ENCODE data around the gene CYTH4.

CYTH4 gene

DNA sequence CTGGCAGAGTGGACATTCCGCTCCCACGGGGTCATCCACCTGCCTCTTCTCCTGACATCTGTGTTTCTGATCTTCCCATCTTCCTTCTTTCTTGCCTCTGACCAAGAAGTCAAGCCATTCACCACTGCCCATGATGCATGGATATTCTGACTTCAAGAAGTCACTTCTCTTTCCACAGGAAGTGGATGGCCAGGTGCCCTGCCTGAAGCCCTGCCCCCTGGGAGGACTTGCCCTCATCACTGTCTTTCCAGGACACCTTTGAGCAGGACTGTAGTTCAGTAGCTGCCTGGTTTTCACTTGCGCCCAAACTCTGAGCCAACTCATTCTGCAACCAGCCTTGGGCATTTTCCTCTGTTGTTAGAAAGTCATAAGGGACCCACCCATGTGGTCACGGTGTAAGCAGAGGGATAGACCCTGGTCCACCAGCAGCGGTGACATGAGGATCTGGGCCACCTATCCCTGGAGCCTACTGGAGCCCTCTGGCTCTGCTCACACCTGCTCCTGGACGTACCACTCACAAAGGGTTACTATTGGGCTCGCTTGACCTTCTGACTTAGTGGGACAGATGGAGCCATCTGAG lies 6.9 kb downstream of the CYTH4 start:
- Histone ChIP-seq H3K27ac (no peak overlapping the region), H3K9me3 (ENCODE audit: low read depth, low read length) (no peaks in the 10 kb centered on the region), H3K36me3 (ENCODE audit: insufficient read depth, low read length) (no peaks in the 10 kb centered on the region), H3K9ac (ENCODE audit: insufficient read length) (no peak overlapping the region), H3K4me3 (no peak overlapping the region)
- DNase-seq (ENCODE audit: low read depth, low spot score): no peak
- TF ChIP-seq FOXP2 (optimal IDR thresholded peaks at IDR 0.05; ENCODE audit: control extremely low read depth, extremely low read length, insufficient read depth) (no peak), EZH2 (IDR thresholded peaks at IDR 0.05) (no peak), POLR2AphosphoS5 (IDR thresholded peaks at IDR 0.05; ENCODE audit: borderline replicate concordance, low read depth, low read length) (no peak)

DNA sequence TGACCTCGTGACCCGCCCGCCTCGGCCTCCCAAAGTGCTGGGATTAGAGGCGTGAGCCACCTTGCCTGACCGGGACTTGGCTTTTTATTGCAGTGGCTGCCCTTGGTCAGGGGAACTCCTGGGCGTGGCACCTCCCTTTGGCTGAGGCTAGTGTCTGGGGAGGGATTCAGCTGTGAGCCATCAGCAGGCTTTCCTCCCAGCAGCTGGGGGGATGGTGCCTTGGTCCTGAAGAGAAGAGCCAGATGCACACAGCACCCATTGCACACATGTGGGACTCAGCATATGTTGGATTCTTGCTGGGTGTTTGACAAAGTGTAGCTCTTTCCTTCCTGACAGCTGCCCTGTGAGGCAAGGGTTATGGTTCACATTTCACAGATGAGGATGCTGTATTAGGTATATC lies 8.4 kb downstream of the CYTH4 start:
- H3K27ac ChIP-seq: no peak overlapping the region
- no peak overlapping the region for H3K4me3 ChIP-seq
- H3K9me3 ChIP-seq (ENCODE audit: low read depth, low read length): no peaks in the 10 kb centered on the region
- no peak for TF ChIP-seq FOXP2 (optimal IDR thresholded peaks at IDR 0.05; ENCODE audit: control extremely low read depth, extremely low read length, insufficient read depth)
- TF ChIP-seq EZH2 (IDR thresholded peaks at IDR 0.05): no peak
- TF ChIP-seq POLR2AphosphoS5 (IDR thresholded peaks at IDR 0.05; ENCODE audit: borderline replicate concordance, low read depth, low read length): no peak
- H3K36me3 ChIP-seq (ENCODE audit: insufficient read depth, low read length): no peaks in the 10 kb centered on the region
- no peak overlapping the region for H3K9ac ChIP-seq (ENCODE audit: insufficient read length)
- no peak for DNase-seq (ENCODE audit: low read depth, low spot score)

DNA sequence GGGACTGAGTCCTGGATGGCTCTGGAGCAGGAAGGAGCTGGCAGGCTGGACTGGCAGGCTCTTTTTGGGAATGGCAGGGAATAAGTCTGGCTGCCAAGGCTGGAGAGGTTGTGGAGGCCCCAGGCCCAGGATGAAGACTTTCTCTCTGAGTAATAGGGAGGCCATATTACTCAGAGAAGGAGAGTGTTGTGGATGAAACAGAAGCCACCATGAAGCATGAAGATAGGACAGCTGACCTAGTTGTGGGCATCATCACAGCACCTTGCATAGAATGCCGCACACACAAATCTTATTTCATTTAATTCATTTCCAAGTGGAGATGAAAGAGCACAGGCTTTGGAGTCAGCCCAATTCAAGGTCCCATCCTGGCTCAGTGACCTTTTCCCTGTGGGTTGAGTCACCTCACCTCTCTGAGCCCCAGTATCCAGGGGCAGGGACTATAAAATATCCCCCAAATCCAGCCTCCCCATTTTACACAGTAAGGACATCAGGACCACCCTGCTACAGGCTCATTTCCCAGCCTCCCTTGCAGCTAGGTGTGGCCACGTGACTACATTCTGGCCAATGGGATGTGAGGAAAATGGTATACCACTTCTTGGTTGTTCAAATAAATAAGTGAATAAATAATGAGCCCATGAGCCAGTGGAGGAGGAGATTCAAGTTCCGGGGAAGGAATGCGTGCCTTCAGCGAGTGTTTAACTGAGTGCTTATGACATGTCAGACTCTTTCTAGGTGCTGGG lies 9.4 kb downstream of the CYTH4 start:
- no peaks in the 10 kb centered on the region for H3K36me3 ChIP-seq (ENCODE audit: insufficient read depth, low read length)
- no peaks in the 10 kb centered on the region for H3K9me3 ChIP-seq (ENCODE audit: low read depth, low read length)
- no peak overlapping the region for H3K9ac ChIP-seq (ENCODE audit: insufficient read length)
- no peak for DNase-seq (ENCODE audit: low read depth, low spot score)
- H3K27ac ChIP-seq: no peak overlapping the region
- no peak for TF ChIP-seq EZH2 (IDR thresholded peaks at IDR 0.05)
- TF ChIP-seq POLR2AphosphoS5 (IDR thresholded peaks at IDR 0.05; ENCODE audit: borderline replicate concordance, low read depth, low read length): no peak
- no peak for TF ChIP-seq FOXP2 (optimal IDR thresholded peaks at IDR 0.05; ENCODE audit: control extremely low read depth, extremely low read length, insufficient read depth)
- no peak overlapping the region for H3K4me3 ChIP-seq

- DNase-seq (ENCODE audit: low read depth, low spot score): no peak
- TF ChIP-seq POLR2AphosphoS5 (IDR thresholded peaks at IDR 0.05; ENCODE audit: borderline replicate concordance, low read depth, low read length) (no peak), FOXP2 (optimal IDR thresholded peaks at IDR 0.05; ENCODE audit: control extremely low read depth, extremely low read length, insufficient read depth) (no peak), EZH2 (IDR thresholded peaks at IDR 0.05) (no peak)
- Histone ChIP-seq H3K36me3 (ENCODE audit: insufficient read depth, low read length) (no peaks in the 10 kb centered on the region), H3K9me3 (ENCODE audit: low read depth, low read length) (no peaks in the 10 kb centered on the region), H3K9ac (ENCODE audit: insufficient read length) (no peak overlapping the region), H3K4me3 (no peak overlapping the region), H3K27ac (no peak overlapping the region)
Observed at GRCh38 chr22:37292641-37293040, 10.3 kb downstream of the CYTH4 start.

DNA sequence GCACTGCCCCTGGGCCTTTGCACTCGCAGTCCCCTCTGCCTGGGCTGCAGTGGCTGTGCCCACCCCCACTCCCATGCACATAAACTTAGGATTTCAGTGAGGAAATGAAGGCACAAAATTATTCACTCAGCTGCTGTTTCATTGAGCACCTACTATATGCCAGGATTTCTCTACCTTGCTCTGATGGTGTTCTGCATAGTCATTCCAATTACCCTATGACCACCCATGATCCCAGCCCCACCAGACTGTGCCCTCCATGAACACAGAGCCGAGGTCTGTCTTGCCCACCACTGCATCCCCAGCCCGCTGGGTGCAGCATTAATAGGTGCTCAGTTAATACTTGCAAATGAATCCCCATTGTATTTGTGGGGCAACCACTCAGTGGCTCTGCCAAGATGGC lies 10.9 kb downstream of the CYTH4 start:
- TF ChIP-seq EZH2 (IDR thresholded peaks at IDR 0.05) (no peak), POLR2AphosphoS5 (IDR thresholded peaks at IDR 0.05; ENCODE audit: borderline replicate concordance, low read depth, low read length) (no peak), FOXP2 (optimal IDR thresholded peaks at IDR 0.05; ENCODE audit: control extremely low read depth, extremely low read length, insufficient read depth) (no peak)
- Histone ChIP-seq H3K4me3 (no peak overlapping the region), H3K27ac (no peak overlapping the region), H3K9me3 (ENCODE audit: low read depth, low read length) (no peaks in the 10 kb centered on the region), H3K9ac (ENCODE audit: insufficient read length) (no peak overlapping the region), H3K36me3 (ENCODE audit: insufficient read depth, low read length) (no peaks in the 10 kb centered on the region)
- DNase-seq (ENCODE audit: low read depth, low spot score): no peak

DNA sequence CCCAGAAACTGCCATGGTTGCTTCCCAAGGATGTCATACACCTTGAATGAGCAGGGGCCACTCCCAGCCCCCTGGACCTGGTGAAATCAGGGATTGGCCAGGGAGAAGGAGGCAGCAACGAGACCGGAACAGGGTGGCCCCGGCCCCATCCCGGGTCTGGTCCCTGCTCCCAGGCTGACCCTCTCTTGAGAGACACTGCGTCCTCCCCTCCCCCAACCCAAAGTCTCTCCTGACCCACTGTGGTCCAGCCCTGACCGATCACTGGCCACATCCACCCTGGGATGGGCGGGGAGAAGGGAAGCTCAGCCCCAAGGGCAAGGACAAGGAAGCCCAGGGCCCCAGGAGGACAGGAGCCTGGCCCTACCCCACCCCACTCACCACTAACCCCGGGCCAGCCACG lies 12.4 kb downstream of the CYTH4 start:
- H3K27ac ChIP-seq: no peak overlapping the region

DNA sequence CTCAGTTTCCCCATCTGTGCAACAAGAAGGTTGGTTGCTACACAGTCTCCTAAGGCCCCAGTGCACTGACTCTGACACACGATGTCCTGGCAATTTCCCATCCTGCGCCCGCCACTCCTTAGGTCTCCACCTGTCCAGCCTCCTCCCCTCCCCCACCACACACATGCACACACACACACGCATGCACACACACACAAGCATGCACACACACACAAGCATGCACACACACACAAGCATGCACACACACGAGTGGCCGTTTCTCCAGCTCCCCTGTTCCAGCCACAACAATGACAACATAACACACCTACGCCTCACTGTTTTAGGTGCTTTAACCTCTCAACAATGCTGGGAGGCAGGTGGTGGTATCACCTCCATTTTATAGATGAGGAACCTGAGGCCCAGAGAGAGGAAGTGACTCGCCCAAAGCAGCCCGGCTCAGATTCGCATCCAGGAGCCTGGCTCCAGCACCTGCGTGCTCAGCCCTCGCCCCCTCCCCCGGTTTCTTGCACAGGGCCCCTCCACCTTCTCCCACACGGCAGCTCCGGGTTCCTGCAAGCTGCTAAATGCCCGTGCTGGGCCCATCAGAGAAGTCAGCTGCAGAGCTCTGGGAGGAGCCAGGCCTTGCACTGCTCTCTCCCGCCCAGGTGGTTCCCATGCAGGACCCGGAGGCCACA lies 13.0 kb downstream of the CYTH4 start:
- Histone ChIP-seq H3K36me3 (ENCODE audit: insufficient read depth, low read length) (no peaks in the 10 kb centered on the region), H3K9ac (ENCODE audit: insufficient read length) (no peak overlapping the region), H3K4me3 (no peak overlapping the region), H3K27ac (no peak overlapping the region), H3K9me3 (ENCODE audit: low read depth, low read length) (no peaks in the 10 kb centered on the region)
- no peak for TF ChIP-seq FOXP2 (optimal IDR thresholded peaks at IDR 0.05; ENCODE audit: control extremely low read depth, extremely low read length, insufficient read depth)
- TF ChIP-seq EZH2 (IDR thresholded peaks at IDR 0.05): no peak
- TF ChIP-seq POLR2AphosphoS5 (IDR thresholded peaks at IDR 0.05; ENCODE audit: borderline replicate concordance, low read depth, low read length): no peak
- DNase-seq (ENCODE audit: low read depth, low spot score): no peak

More for the DNA sequence above, 12.4 kb downstream of the CYTH4 start:
- TF ChIP-seq POLR2AphosphoS5 (IDR thresholded peaks at IDR 0.05; ENCODE audit: borderline replicate concordance, low read depth, low read length) (no peak), FOXP2 (optimal IDR thresholded peaks at IDR 0.05; ENCODE audit: control extremely low read depth, extremely low read length, insufficient read depth) (no peak), EZH2 (IDR thresholded peaks at IDR 0.05) (no peak)
- no peak for DNase-seq (ENCODE audit: low read depth, low spot score)
- H3K36me3 ChIP-seq (ENCODE audit: insufficient read depth, low read length): no peaks in the 10 kb centered on the region
- H3K4me3 ChIP-seq: no peak overlapping the region
- H3K9ac ChIP-seq (ENCODE audit: insufficient read length): no peak overlapping the region
- no peaks in the 10 kb centered on the region for H3K9me3 ChIP-seq (ENCODE audit: low read depth, low read length)

- Histone ChIP-seq H3K27ac (no peak overlapping the region), H3K9me3 (ENCODE audit: low read depth, low read length) (no peaks in the 10 kb centered on the region), H3K36me3 (ENCODE audit: insufficient read depth, low read length) (no peaks in the 10 kb centered on the region), H3K9ac (ENCODE audit: insufficient read length) (no peak overlapping the region), H3K4me3 (no peak overlapping the region)
- DNase-seq (ENCODE audit: low read depth, low spot score): no peak
- no peak for TF ChIP-seq POLR2AphosphoS5 (IDR thresholded peaks at IDR 0.05; ENCODE audit: borderline replicate concordance, low read depth, low read length)
- no peak for TF ChIP-seq EZH2 (IDR thresholded peaks at IDR 0.05)
- no peak for TF ChIP-seq FOXP2 (optimal IDR thresholded peaks at IDR 0.05; ENCODE audit: control extremely low read depth, extremely low read length, insufficient read depth)
Observed at GRCh38 chr22:37295946-37296345, 13.6 kb downstream of the CYTH4 start.
